Measurements from ENCODE around the gene ADAM11. TPM values are rescaled to one million over a fixed set of nuclear protein-coding genes. Genes with fewer than 3 reads are reported as not detected.

Gene ADAM11
- total and polyA plus RNA-seq, 9 of the 15 experiments (the other 6 are each of a cell fraction or from before 2014, with no cell fraction given) = 0.01 to 0.31 (median 0.14) TPM; not detected in 2

DNA sequence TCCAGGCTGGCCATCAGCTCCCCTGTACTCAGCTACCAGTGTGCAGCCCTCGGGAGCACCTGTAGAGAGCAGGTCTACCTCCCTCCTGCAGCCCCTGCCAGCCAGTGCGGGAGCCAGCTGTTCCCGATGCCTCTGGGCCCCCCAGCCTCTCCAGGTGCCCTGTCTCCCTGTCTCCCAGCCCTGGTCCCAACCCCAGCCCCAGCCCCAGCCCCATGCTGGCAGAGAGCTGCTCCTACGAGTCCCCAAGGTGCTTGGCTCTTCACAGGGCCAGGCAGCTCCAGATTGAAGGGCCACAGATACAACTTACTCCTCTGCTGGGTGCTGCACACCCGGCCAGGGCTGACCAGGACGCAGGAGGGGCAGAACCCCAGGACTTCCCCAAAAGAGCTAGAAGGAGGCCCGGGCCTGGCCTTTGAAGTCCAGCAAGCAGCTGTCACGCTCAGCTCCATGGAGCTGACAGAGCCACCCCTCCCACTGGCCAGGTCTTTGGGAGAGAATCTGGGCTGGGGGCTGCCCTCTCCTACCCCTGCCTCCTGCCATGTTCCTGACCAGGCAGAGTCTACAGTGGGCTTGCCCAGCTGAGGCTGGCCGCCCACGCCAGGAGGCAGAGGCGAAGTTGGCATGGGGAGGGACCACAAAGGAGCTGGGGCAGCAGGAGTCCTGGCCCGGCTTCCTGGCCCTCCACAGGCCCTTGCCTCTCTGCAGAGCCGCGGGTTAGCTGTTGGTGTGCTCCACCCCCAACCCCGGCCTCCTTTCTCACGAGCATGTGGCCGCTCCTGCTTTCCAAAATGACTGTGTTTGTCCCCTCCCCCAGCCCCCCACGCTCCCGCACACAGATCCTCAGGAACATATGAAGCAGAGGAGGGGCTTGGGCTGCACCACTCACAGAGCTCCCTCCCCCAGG, 9.5 kb upstream of the ADAM11 start:
- in situ Hi-C loops (cut with MboI) (no loop called here), intact Hi-C loops (cut with micrococcal nuclease) (no loop called here)
- Histone ChIP-seq H3K79me2 (ENCODE audit: control insufficient read depth, insufficient read depth, low read length) (no peaks in the 10 kb centered on the region), H3K9ac (ENCODE audit: insufficient read depth in 1 of 2, low read depth in 2 of 2, low read length in 2 of 2) (peak overlapping the region in 1 of 2 experiments; percentile 40; a peak in 2 of 4 replicates), H3K27ac (ENCODE audit: extremely low read depth, low read depth, low read length) (no peak overlapping the region), H2AFZ (ENCODE audit: low read depth, low read length) (no peak overlapping the region), H3K4me3 (no peak overlapping the region), H4K20me1 (replicated peaks; ENCODE audit: control insufficient read depth, insufficient read depth, low read length) (peaks cover 4% of the 10 kb centered on the region; the same call in 1 of the 2 replicates), H3K4me2 (ENCODE audit: insufficient read depth, low read length) (no peak overlapping the region), H3K9me3 (replicated peaks; ENCODE audit: control insufficient read depth, insufficient read depth, low read depth, low read length) (no peaks in the 10 kb centered on the region), H3K9me1 (ENCODE audit: control insufficient read depth, insufficient read depth, low read length) (peaks cover 3% of the 10 kb centered on the region), H3K27me3 (ENCODE audit: control insufficient read depth in 2 of 2, insufficient read depth in 2 of 2, low read length in 2 of 2) (no peaks in the 10 kb centered on the region), H3K36me3 (ENCODE audit: control insufficient read depth, insufficient read depth, low read length) (peaks cover 56% of the 10 kb centered on the region; the same call in 2 of the 3 replicates), H3K4me1 (replicated peaks in 1 of 2; ENCODE audit: control insufficient read depth in 2 of 2, insufficient read depth in 2 of 2, low read length in 2 of 2) (peaks cover 24 to 32% of the 10 kb centered on the region in 2 experiments)
- ChIA-PET CTCF (ENCODE audit: low intra/inter-chr PET ratio) (no interaction called here), POLR2A (interaction anchor here (0.6 to 1.3 kb wide), 2 partner anchors 10 to 12 kb away, joined by 3 to 5 read pairs; no protein-coding TSS in a partner anchor)
- 84% methylated on average over 11 of the region's 19 CpGs for WGBS (ENCODE audit: insufficient coverage, low coverage, missing lambda C conversion rate)
- DNase-seq (ENCODE audit: extremely low read depth in 1 of 4, low spot score in 3 of 4) (no peak), FAIRE-seq (no peak), ATAC-seq (no peak)
- no TSS peak for BruUV-seq (replicated peaks)
- TF ChIP-seq POLR2G (IDR thresholded peaks at IDR 0.05; ENCODE audit: low read depth, low read length) = 0 out of 2 replicates have a peak, but pooled peaks have one; percentile 41
- no peak for TF ChIP-seq EP400 (IDR thresholded peaks at IDR 0.05)

DNA sequence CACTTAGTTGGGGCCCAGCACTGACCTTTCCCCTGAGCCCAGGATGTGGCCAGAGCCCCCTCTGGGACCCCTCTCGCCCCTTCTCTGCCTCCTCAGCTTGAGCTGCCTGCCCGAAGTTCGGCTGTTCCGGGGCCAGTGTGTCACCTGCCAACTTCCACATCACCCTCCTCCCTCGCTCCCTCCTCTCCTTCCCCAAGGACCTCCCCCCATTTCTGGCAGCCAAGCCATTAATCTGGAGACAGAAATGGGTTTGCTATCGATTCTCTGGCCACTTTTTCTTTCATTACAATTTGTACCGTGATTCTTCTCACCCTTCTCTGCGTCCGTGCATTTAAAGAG, 8.8 kb upstream of the ADAM11 start:
- CTCF ChIA-PET (ENCODE audit: low intra/inter-chr PET ratio) = no interaction called here
- ATAC-seq (no peak), FAIRE-seq (no peak), DNase-seq (ENCODE audit: extremely low read depth in 1 of 4, low spot score in 3 of 4) (no peak)
- H3K4me1 ChIP-seq (replicated peaks in 1 of 2; ENCODE audit: control insufficient read depth in 2 of 2, insufficient read depth in 2 of 2, low read length in 2 of 2) = peaks cover 24 to 32% of the 10 kb centered on the region in 2 experiments
- in situ Hi-C loops (cut with MboI) = no loop called here
- 77% methylated on average over 8 of the region's 9 CpGs for WGBS (ENCODE audit: insufficient coverage, low coverage, missing lambda C conversion rate)
- H3K9ac ChIP-seq (ENCODE audit: insufficient read depth in 1 of 2, low read depth in 2 of 2, low read length in 2 of 2) = no peak overlapping the region
- no TSS peak for BruUV-seq (replicated peaks)
- H3K4me3 ChIP-seq = no peak overlapping the region
- peaks cover 4% of the 10 kb centered on the region; the same call in 1 of the 2 replicates for H4K20me1 ChIP-seq (replicated peaks; ENCODE audit: control insufficient read depth, insufficient read depth, low read length)
- H3K4me2 ChIP-seq (ENCODE audit: insufficient read depth, low read length) = no peak overlapping the region
- no peak overlapping the region for H2AFZ ChIP-seq (ENCODE audit: low read depth, low read length)
- intact Hi-C loops (cut with micrococcal nuclease) = no loop called here
- no peaks in the 10 kb centered on the region for H3K79me2 ChIP-seq (ENCODE audit: control insufficient read depth, insufficient read depth, low read length)
- peaks cover 3% of the 10 kb centered on the region for H3K9me1 ChIP-seq (ENCODE audit: control insufficient read depth, insufficient read depth, low read length)
- H3K36me3 ChIP-seq (ENCODE audit: control insufficient read depth, insufficient read depth, low read length) = peaks cover 51% of the 10 kb centered on the region; the same call in 2 of the 3 replicates
- H3K9me3 ChIP-seq (replicated peaks; ENCODE audit: control insufficient read depth, insufficient read depth, low read depth, low read length) = no peaks in the 10 kb centered on the region
- no peaks in the 10 kb centered on the region for H3K27me3 ChIP-seq (ENCODE audit: control insufficient read depth in 2 of 2, insufficient read depth in 2 of 2, low read length in 2 of 2)
- POLR2A ChIA-PET = interaction anchor here (0.6 to 1.3 kb wide), 2 partner anchors 10 to 13 kb away, joined by 3 to 5 read pairs; no protein-coding TSS in a partner anchor
- H3K27ac ChIP-seq (ENCODE audit: extremely low read depth, low read depth, low read length) = no peak overlapping the region
- TF ChIP-seq RAD51 (IDR thresholded peaks at IDR 0.05; ENCODE audit: borderline replicate concordance, low read depth) (no peak), ZSCAN32 (CRISPR knock-in tag; IDR thresholded peaks at IDR 0.05) (no peak), BMI1 (IDR thresholded peaks at IDR 0.05; ENCODE audit: low read length) (no peak), ZBTB17 (CRISPR knock-in tag; IDR thresholded peaks at IDR 0.05) (no peak), BCL6 (CRISPR knock-in tag; IDR thresholded peaks at IDR 0.05) (no peak)
